Measurements from ENCODE around the gene HLF. TPM values are rescaled to one million over a fixed set of nuclear protein-coding genes. Genes with fewer than 3 reads are reported as not detected.

The HLF gene
- total RNA-seq, 1 experiment from 2014 or later, result 0.13 TPM

DNA sequence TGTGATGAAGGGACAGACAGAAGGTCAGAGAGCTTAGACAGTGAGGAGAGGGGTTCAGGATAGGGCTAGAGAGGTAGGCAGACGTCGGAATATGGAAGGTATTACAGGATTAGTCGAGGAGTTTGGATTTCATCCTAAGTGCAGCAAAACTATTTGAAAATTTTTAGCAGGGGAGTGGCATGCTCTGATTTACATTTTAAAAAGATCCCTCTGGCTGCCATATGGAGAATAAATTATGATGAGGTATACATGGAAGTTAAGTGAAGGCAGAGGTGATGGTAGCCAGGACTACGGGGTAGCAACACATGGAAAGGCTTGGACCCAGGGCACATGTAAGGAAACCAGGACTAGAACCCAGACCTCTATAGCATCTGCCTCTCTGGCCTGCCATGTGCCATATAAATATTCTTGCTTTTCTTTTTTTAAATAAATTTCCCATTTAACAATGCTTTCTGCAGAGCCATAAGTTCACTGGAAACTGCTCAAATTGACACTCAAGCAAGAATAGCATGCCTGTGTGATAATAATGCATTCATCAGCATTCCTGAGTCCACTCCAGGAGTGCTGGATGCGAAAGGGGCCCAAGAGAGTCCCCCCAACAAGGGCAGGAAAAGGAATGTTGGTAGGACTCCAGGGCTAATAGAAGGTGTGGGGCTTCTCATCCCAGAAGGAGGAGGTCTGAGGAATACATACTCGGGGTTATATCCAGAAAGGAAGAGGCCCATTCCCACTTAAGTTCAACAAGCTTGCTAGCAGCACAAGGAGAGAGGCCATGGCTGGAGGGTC lies 78.2 kb downstream of the HLF start:
- POLR2A ChIA-PET, result interaction anchor here (0.6 kb wide), 1 partner anchor 350 kb away, joined by 14 read pairs; no protein-coding TSS in a partner anchor
- no peaks in the 10 kb centered on the region for H3K9me3 ChIP-seq (ENCODE audit: control insufficient read depth, insufficient read depth, low read depth, low read length)
- DNase-seq (ENCODE audit: low read depth, low spot score), result no peak
- TF ChIP-seq, protein P1, sequence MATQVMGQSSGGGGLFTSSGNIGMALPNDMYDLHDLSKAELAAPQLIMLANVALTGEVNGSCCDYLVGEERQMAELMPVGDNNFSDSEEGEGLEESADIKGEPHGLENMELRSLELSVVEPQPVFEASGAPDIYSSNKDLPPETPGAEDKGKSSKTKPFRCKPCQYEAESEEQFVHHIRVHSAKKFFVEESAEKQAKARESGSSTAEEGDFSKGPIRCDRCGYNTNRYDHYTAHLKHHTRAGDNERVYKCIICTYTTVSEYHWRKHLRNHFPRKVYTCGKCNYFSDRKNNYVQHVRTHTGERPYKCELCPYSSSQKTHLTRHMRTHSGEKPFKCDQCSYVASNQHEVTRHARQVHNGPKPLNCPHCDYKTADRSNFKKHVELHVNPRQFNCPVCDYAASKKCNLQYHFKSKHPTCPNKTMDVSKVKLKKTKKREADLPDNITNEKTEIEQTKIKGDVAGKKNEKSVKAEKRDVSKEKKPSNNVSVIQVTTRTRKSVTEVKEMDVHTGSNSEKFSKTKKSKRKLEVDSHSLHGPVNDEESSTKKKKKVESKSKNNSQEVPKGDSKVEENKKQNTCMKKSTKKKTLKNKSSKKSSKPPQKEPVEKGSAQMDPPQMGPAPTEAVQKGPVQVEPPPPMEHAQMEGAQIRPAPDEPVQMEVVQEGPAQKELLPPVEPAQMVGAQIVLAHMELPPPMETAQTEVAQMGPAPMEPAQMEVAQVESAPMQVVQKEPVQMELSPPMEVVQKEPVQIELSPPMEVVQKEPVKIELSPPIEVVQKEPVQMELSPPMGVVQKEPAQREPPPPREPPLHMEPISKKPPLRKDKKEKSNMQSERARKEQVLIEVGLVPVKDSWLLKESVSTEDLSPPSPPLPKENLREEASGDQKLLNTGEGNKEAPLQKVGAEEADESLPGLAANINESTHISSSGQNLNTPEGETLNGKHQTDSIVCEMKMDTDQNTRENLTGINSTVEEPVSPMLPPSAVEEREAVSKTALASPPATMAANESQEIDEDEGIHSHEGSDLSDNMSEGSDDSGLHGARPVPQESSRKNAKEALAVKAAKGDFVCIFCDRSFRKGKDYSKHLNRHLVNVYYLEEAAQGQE (IDR thresholded peaks at IDR 0.05; ENCODE audit: insufficient read depth in 1 of 2, low read depth in 2 of 2, low read length in 1 of 2), result no peak
- TF ChIP-seq SIN3A (IDR thresholded peaks at IDR 0.05; ENCODE audit: borderline replicate concordance, insufficient read depth, low read depth, low read length) (no peak), POLR2AphosphoS5 (IDR thresholded peaks at IDR 0.05; ENCODE audit: low read depth, low read length) (no peak), TCF7L2 (IDR thresholded peaks at IDR 0.05; ENCODE audit: low read depth, low read length) (no peak)
- TF ChIP-seq, protein P2, sequence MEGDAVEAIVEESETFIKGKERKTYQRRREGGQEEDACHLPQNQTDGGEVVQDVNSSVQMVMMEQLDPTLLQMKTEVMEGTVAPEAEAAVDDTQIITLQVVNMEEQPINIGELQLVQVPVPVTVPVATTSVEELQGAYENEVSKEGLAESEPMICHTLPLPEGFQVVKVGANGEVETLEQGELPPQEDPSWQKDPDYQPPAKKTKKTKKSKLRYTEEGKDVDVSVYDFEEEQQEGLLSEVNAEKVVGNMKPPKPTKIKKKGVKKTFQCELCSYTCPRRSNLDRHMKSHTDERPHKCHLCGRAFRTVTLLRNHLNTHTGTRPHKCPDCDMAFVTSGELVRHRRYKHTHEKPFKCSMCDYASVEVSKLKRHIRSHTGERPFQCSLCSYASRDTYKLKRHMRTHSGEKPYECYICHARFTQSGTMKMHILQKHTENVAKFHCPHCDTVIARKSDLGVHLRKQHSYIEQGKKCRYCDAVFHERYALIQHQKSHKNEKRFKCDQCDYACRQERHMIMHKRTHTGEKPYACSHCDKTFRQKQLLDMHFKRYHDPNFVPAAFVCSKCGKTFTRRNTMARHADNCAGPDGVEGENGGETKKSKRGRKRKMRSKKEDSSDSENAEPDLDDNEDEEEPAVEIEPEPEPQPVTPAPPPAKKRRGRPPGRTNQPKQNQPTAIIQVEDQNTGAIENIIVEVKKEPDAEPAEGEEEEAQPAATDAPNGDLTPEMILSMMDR (IDR thresholded peaks at IDR 0.05), result no peak
- BruUV-seq (replicated peaks), result no TSS peak
- H3K27ac ChIP-seq (ENCODE audit: low read length), result no peak overlapping the region
- no peaks in the 10 kb centered on the region for H3K36me3 ChIP-seq (ENCODE audit: control insufficient read depth, insufficient read depth, low read length)
- H3K4me1 ChIP-seq (ENCODE audit: control insufficient read depth, insufficient read depth, low read length), result no peaks in the 10 kb centered on the region
- H3K27me3 ChIP-seq (ENCODE audit: control insufficient read depth, insufficient read depth, low read length), result peaks cover 6% of the 10 kb centered on the region; the same call in 1 of the 2 replicates
- in situ Hi-C loops (cut with HindIII; ENCODE audit: low pct_unique_long_range_greater_than_20kb, low sequenced_read_pairs), result no loop called here
- CTCF ChIA-PET, result no interaction called here
- ATAC-seq, result no peak
- intact Hi-C loops (cut with micrococcal nuclease; ENCODE audit: unreplicated experiment), result no loop called here
- H3K4me3 ChIP-seq (ENCODE audit: low read depth in 2 of 2, low read length in 2 of 2), result no peak overlapping the region

DNA sequence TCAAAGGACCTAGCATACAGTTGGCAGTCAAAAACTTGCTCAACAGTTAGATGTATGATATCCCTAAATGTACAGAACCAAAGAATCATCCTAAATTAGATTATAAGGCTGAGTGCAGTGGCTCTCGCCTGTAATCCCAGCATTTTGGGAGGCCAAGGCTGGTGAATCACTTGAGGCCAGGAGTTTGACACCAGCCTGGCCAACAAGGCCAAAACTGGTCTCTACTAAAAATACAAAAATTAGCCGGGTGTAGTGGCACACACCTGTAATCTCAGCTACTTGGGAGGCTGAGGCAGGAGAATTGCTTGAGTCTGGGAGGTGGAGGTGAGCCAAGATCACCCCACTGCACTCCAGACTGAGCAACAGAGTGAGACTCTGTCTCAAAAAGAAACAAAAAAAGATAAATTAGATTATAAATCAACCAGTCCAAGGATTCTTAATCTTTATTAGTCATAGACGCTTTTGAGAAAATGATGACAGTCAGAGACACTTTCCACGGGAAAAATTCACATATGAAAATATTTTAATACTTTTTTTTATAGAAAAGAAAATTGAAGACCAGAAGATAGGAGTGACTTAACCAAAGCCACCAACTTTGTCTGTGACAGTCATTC lies 79.2 kb downstream of the HLF start:
- POLR2A ChIA-PET, result no interaction called here
- intact Hi-C loops (cut with micrococcal nuclease; ENCODE audit: unreplicated experiment) (no loop called here), in situ Hi-C loops (cut with HindIII; ENCODE audit: low pct_unique_long_range_greater_than_20kb, low sequenced_read_pairs) (no loop called here)
- CTCF ChIA-PET, result no interaction called here
- H3K27me3 ChIP-seq (ENCODE audit: control insufficient read depth, insufficient read depth, low read length), result peaks cover 6% of the 10 kb centered on the region; the same call in 1 of the 2 replicates
- H3K4me3 ChIP-seq (ENCODE audit: low read depth in 2 of 2, low read length in 2 of 2), result no peak overlapping the region
- no TSS peak for BruUV-seq (replicated peaks)
- DNase-seq (ENCODE audit: low read depth, low spot score) (no peak), ATAC-seq (no peak)
- TF ChIP-seq SIN3A (IDR thresholded peaks at IDR 0.05; ENCODE audit: borderline replicate concordance, insufficient read depth, low read depth, low read length) (no peak), POLR2AphosphoS5 (IDR thresholded peaks at IDR 0.05; ENCODE audit: low read depth, low read length) (no peak), TCF7L2 (IDR thresholded peaks at IDR 0.05; ENCODE audit: low read depth, low read length) (no peak)
- TF ChIP-seq, protein P1 (IDR thresholded peaks at IDR 0.05; ENCODE audit: insufficient read depth in 1 of 2, low read depth in 2 of 2, low read length in 1 of 2), result no peak
- TF ChIP-seq, protein P2 (IDR thresholded peaks at IDR 0.05), result no peak
- no peaks in the 10 kb centered on the region for H3K36me3 ChIP-seq (ENCODE audit: control insufficient read depth, insufficient read depth, low read length)
- H3K27ac ChIP-seq (ENCODE audit: low read length), result no peak overlapping the region
- no peaks in the 10 kb centered on the region for H3K4me1 ChIP-seq (ENCODE audit: control insufficient read depth, insufficient read depth, low read length)
- no peaks in the 10 kb centered on the region for H3K9me3 ChIP-seq (ENCODE audit: control insufficient read depth, insufficient read depth, low read depth, low read length)

Measured in Panc1 (cell line).